ENCODE measurements around the gene SLC35C1.

Gene SLC35C1

GRCh38 chr11:45858751-45859398 lies 53.9 kb downstream of the SLC35C1 start:
- no peak for TF ChIP-seq CTCF (conservative IDR thresholded peaks at IDR 0.05; ENCODE audit: low read depth, low read length)
- H3K4me3 ChIP-seq (ENCODE audit: low read length) = no peak overlapping the region
- no peak for DNase-seq (ENCODE audit: low read depth)

GRCh38 chr11:45859661-45860140 lies 54.8 kb downstream of the SLC35C1 start:
- DNase-seq (ENCODE audit: low read depth) = no peak
- no peak overlapping the region for H3K4me3 ChIP-seq (ENCODE audit: low read length)
- TF ChIP-seq CTCF (conservative IDR thresholded peaks at IDR 0.05; ENCODE audit: low read depth, low read length) = no peak

GRCh38 chr11:45860348-45860747 lies 55.4 kb downstream of the SLC35C1 start:
- no peak for TF ChIP-seq CTCF (conservative IDR thresholded peaks at IDR 0.05; ENCODE audit: low read depth, low read length)
- no peak overlapping the region for H3K4me3 ChIP-seq (ENCODE audit: low read length)
- no peak for DNase-seq (ENCODE audit: low read depth)

GRCh38 chr11:45860764-45861510 lies 56.0 kb downstream of the SLC35C1 start:
- no peak overlapping the region for H3K4me3 ChIP-seq (ENCODE audit: low read length)
- no peak for TF ChIP-seq CTCF (conservative IDR thresholded peaks at IDR 0.05; ENCODE audit: low read depth, low read length)
- DNase-seq (ENCODE audit: low read depth) = no peak
